ENCODE results near the gene GAS2.

DNA sequence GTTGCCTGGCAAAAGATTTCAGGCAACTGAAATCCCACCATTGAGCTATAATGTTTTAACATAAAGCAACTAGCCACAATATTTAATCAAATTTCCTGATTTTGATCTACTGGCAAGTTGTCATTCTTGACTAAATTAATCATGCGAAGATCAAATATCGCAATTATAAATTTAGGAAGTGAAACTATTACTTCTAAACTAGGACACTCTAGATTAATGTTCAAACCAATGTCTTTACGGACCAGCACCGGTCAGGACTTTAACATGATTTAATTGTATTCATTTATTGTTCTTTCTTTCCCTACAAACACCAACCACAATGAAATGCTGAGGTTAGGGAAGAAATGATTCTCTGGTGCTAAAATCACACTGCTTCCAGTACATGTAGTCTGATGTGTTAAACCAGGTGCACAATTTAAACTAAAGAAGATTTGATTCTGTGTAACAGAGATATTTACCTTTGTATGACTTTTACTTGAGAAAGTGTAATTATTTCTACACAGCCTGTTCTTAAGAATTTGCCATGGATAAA lies 14.9 kb downstream of the GAS2 start:
- no peak for TF ChIP-seq EZH2 (IDR thresholded peaks at IDR 0.05; ENCODE audit: borderline replicate concordance, low read length)
- no peak for TF ChIP-seq CTCF (IDR thresholded peaks at IDR 0.05; ENCODE audit: low read length)

Data from OCI-LY1 (cell line).